Erythroblast (primary cell): ENCODE data around the gene TUBG1.

ENCODE experiments used
- GATA1 ChIP-seq: IDR thresholded peaks from 2 replicates; pipeline ENCODE4 v1.6.1; 2011; ENCODE audit warnings: low read depth, mild to moderate bottlenecking, control low read depth, low read length, moderate library complexity
- POLR2A ChIP-seq: IDR thresholded peaks from 2 replicates; pipeline ENCODE4 v1.6.1; 2011; ENCODE audit warnings: mild to moderate bottlenecking, low read length

- TF ChIP-seq POLR2A (no peak), GATA1 (no peak)
Observed at GRCh38 chr17:42563543-42563942, 45.9 kb upstream of the TUBG1 start.
